B cell (primary cell): ENCODE results near the gene EHHADH.
"Not testable (repeated sequence)": the region's sequence is repeated elsewhere in the genome, so short reads cannot be mapped to it uniquely, and the experiment has no call there.

ENCODE experiments used
- CTCF ChIP-seq: fragments of 200-600 bp; IDR thresholded peaks from one replicate; pipeline ENCODE4 v1.8.0; 2022; ENCODE audit warnings: antibody characterized with exemption, mild to moderate bottlenecking
- EZH2 ChIP-seq: IDR thresholded peaks from 2 replicates; pipeline ENCODE4 v1.6.1; 2012; ENCODE audit warnings: borderline replicate concordance, low read depth, mild to moderate bottlenecking, moderate library complexity, low read length; ENCODE audit not compliant: insufficient read depth, poor library complexity, severe bottlenecking

GRCh38 chr3:185299918-185300426 is 46.1 kb upstream of the EHHADH start:
- not testable (repeated sequence) for TF ChIP-seq CTCF, EZH2
